Stomach (tissue), 9 donors: ENCODE data around the gene NFE2L3. TPM values are rescaled to one million over a fixed set of nuclear protein-coding genes. Genes with fewer than 3 reads are reported as not detected.

Source experiments
- DNase-seq, 2 donors: peaks; one replicate each; pipeline versions ENCODE4 v3.0.0 to v3.0.0-alpha.2; 2013 to 2019
- H3K27ac ChIP-seq, 5 donors: fragments of 200-600 bp in 4 of 5; sonication (generic) in 4 of 5; one replicate each; pipeline ENCODE4 v1.5.1; 2013 to 2019; ENCODE audit warnings: mild to moderate bottlenecking in 1 of 5, moderate library complexity in 1 of 5
- H3K27me3 ChIP-seq, 3 donors: fragments of 200-600 bp; sonication (generic); one replicate each; pipeline ENCODE4 v1.5.1; 2017 to 2019; ENCODE audit warnings: mixed run types in 1 of 3
- H3K36me3 ChIP-seq, 4 donors: fragments of 200-600 bp; sonication (generic); 1 replicate in 3 of 4; 2 replicates in 1 of 4; pipeline ENCODE4 v1.5.1; 2016 to 2019
- H3K4me1 ChIP-seq, 4 donors: fragments of 200-600 bp; sonication (generic); one replicate each; pipeline ENCODE4 v1.5.1; 2016 to 2019
- H3K4me3 ChIP-seq, 4 donors: fragments of 200-600 bp; sonication (generic) in 3 of 4; one replicate each; pipeline ENCODE4 v1.5.1; 2016 to 2019; ENCODE audit warnings: mild to moderate bottlenecking in 1 of 4
- H3K9me3 ChIP-seq, 4 donors: fragments of 200-600 bp; sonication (generic); one replicate each; pipeline ENCODE4 v1.5.1; 2016 to 2019
- EP300 ChIP-seq: sonication (generic); formaldehyde crosslinking; IDR thresholded peaks from one replicate; pipeline ENCODE4 v1.6.1; 2017; ENCODE audit warnings: antibody characterized with exemption
- POLR2A ChIP-seq, 4 donors: fragments of 450-650 bp; IDR thresholded peaks; one replicate each; pipeline ENCODE4 v1.6.1; 2016; ENCODE audit warnings: antibody characterized with exemption in 4 of 4, control low read depth in 2 of 4, mild to moderate bottlenecking in 1 of 4, moderate library complexity in 1 of 4
- POLR2AphosphoS5 ChIP-seq, 3 donors: sonication (generic); formaldehyde crosslinking; IDR thresholded peaks; one replicate each; pipeline ENCODE4 v1.6.1; 2016; ENCODE audit warnings: antibody characterized with exemption in 3 of 3
- WGBS, 5 donors: extraction: QIAGEN DNeasy Blood & Tissue Kit in 3 of 5; methylation state at CpG; one replicate each; pipeline versions ENCODE4 v1.1.5 to v1.1.7; 2013 to 2018; 5-methylcytosine and 5-hydroxymethylcytosine counted together
- intact Hi-C: fragments of 100-400 bp; cut with DNase I; formaldehyde crosslinking; loops from one replicate; pipeline ENCODE4 v1.15.1; 2023; ENCODE audit warnings: low total_unique reads
- polyA plus RNA-seq, 3 donors: library from polyadenylated mRNA; stranded (reverse); fragments of 200-250 nt; gene quantifications; one replicate each; pipeline ENCODE4 v1.2.3, GENCODE V29; 2013
- total RNA-seq, 5 donors: library from RNA; depleted of rRNA; stranded (reverse); fragments of >200 nt; gene quantifications; one replicate each; pipeline versions ENCODE4 v1.1.0 to v1.2.3, GENCODE V29; 2014 to 2016
- TF ChIP-seq, protein P1 (sequence below), 7 experiments: fragments of 450-650 bp in 4 of 7; fragments of 200-600 bp in 3 of 7; sonication (generic) in 3 of 7; IDR thresholded peaks; one replicate each; pipeline ENCODE4 v1.5.1; 2016 to 2019; ENCODE audit warnings: antibody characterized with exemption in 7 of 7, control low read depth in 2 of 7, mild to moderate bottlenecking in 1 of 7
- donor health status: healthy with polysubstance abuse.
- donor health status: Bipolar disorder and iron deficiency.
- donor health status: healthy.

The NFE2L3 gene
- total and polyA plus RNA-seq, 8 donors: 1.4 to 7.7 (median 4.9) TPM; not detected in 1

DNA sequence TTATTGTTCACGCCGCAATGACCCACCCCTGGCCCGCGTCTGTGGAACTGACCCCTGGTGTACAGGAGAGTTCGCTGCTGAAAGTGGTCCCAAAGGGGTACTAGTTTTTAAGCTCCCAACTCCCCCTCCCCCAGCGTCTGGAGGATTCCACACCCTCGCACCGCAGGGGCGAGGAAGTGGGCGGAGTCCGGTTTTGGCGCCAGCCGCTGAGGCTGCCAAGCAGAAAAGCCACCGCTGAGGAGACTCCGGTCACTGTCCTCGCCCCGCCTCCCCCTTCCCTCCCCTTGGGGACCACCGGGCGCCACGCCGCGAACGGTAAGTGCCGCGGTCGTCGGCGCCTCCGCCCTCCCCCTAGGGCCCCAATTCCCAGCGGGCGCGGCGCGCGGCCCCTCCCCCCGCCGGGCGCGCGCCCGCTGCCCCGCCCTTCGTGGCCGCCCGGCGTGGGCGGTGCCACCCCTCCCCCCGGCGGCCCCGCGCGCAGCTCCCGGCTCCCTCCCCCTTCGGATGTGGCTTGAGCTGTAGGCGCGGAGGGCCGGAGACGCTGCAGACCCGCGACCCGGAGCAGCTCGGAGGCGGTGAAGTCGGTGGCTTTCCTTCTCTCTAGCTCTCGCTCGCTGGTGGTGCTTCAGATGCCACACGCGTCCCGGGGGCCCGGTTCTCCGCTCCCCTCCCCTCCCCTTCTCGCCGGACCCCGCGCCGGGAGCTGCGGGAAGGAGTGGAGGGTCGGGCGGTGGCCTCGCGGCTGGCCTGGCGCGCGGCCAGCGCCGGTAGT lies 49.4 kb downstream of the NFE2L3 start, which contains the start of gene CBX3:
CBX3 (plus strand) TSS at position 499 of the 772 bp plus-strand sequence. CDS start 1,254 bp downstream, outside the sequence.
- 0 to 10% (median 2%) methylated on average over 15 to 86 of the region's 86 CpGs for WGBS, 5 donors
- intact Hi-C loops: no loop called here
- TF ChIP-seq, protein P1, sequence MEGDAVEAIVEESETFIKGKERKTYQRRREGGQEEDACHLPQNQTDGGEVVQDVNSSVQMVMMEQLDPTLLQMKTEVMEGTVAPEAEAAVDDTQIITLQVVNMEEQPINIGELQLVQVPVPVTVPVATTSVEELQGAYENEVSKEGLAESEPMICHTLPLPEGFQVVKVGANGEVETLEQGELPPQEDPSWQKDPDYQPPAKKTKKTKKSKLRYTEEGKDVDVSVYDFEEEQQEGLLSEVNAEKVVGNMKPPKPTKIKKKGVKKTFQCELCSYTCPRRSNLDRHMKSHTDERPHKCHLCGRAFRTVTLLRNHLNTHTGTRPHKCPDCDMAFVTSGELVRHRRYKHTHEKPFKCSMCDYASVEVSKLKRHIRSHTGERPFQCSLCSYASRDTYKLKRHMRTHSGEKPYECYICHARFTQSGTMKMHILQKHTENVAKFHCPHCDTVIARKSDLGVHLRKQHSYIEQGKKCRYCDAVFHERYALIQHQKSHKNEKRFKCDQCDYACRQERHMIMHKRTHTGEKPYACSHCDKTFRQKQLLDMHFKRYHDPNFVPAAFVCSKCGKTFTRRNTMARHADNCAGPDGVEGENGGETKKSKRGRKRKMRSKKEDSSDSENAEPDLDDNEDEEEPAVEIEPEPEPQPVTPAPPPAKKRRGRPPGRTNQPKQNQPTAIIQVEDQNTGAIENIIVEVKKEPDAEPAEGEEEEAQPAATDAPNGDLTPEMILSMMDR (IDR thresholded peaks at IDR 0.05): no peak
- TF ChIP-seq EP300: no peak
- peak; percentile 61 to 92 (median 89) for TF ChIP-seq POLR2AphosphoS5 (IDR thresholded peaks at IDR 0.05)
- peak in 1 of 4 donors; percentile 33 for TF ChIP-seq POLR2A (IDR thresholded peaks at IDR 0.05)

DNA sequence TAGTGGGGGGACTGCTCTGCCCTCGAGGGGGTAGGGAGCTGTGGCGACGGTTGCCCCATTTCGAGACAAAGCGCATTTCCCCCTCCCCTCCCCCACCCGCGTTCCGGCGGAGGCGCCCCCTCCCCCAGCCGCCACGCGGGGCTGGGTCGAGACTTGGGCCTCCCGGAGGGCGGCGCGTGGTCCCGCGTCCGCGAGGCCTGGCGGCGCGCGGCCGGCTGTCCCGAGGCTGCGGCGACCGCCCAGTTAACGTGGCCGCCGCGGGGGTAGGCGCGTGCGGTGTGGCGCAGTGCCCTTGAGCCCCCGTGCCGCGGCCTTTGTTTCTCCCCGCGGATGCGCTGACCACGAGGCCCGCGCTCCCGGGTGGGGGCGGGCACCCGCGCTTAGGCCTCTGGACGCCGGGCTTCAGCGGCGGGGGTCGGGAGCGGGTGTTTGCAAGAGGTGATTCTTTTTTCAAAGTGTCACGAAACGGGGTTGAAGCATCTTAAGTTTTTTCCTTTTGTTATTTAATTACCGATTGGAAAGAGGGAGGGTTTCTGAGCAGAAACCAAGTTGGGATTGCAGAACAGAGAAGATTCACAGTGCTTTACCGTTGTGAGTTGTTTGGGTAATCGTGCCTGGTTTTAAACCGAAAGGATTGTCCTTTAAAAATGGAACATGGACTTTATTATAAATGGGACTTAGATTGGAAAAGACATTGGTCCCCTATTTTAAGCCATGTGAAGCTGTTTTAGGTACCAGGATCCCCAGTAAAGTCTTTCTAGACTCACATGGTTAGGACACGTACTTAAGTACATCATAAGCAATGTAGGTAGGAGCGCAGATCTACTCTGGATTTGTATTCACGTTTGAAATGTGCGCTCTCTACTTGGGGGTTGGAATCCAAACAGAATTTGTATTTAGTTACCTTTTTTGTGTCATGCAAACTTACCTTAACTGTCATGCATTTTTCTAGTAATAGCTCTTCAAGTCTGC lies 50.3 kb downstream of the NFE2L3 start:
- Histone ChIP-seq H3K27me3 (no peaks in the 10 kb centered on the region), H3K27ac (peak overlapping the region; percentile 98 to 100 (median 100)), H3K9me3 (no peaks in the 10 kb centered on the region), H3K4me3 (peak overlapping the region; percentile 92 to 96 (median 94)), H3K4me1 (peaks cover 23 to 47% (median 39%) of the 10 kb centered on the region in 4 donors), H3K36me3 (peaks cover 15 to 30% (median 21%) of the 10 kb centered on the region in 4 donors)
- WGBS, 5 donors: 0 to 1% (median 0%) methylated on average over 18 to 66 of the region's 68 CpGs
- no peak for TF ChIP-seq POLR2A (IDR thresholded peaks at IDR 0.05)
- TF ChIP-seq EP300: no peak
- no peak for TF ChIP-seq POLR2AphosphoS5 (IDR thresholded peaks at IDR 0.05)
- TF ChIP-seq, protein P1 (IDR thresholded peaks at IDR 0.05): no peak
- peak; percentile 38 to 84 for DNase-seq
- intact Hi-C loops: no loop called here

More for the DNA sequence above, 49.4 kb downstream of the NFE2L3 start, which contains the start of gene CBX3:
- peak within 1 kb of the TSS; percentile 98 to 100 (median 100) for H3K27ac ChIP-seq
- peak within 1 kb of the TSS; percentile 92 to 96 (median 94) for H3K4me3 ChIP-seq
- H3K9me3 ChIP-seq: no peaks in the 10 kb centered on the region
- H3K27me3 ChIP-seq: no peaks in the 10 kb centered on the region
- peak; percentile 85 to 96 for DNase-seq
- H3K4me1 ChIP-seq: peaks cover 32 to 56% (median 48%) of the 10 kb centered on the region in 4 donors
- peaks cover 15 to 30% (median 21%) of the 10 kb centered on the region in 4 donors for H3K36me3 ChIP-seq

DNA sequence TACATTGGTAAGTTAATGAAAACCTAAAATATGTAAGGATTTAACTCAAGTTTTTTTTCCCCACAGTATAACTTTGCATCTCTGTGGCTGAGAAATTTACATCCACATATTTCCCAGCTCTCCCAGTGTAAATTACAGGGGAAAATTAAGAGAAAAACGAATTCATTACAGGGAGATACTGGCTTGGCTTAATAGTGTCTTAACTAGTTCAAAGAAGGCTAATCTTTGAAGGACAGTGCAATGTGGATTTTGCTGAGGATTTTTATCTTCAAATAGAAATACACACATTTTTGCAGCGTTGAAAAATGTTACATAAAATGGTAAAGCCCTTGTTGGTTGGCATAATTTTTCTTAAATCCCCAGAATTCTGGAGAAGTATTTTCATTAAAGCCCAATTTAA lies 51.0 kb downstream of the NFE2L3 start:
- WGBS, 5 donors: 2 to 10% (median 5%) methylated on average over 2 of the region's 2 CpGs
- peak overlapping the region in 4 of 5 donors; percentile 98 to 100 (median 100) for H3K27ac ChIP-seq
- peaks cover 18 to 32% (median 25%) of the 10 kb centered on the region in 4 donors for H3K36me3 ChIP-seq
- TF ChIP-seq POLR2AphosphoS5 (IDR thresholded peaks at IDR 0.05): no peak
- TF ChIP-seq POLR2A (IDR thresholded peaks at IDR 0.05): no peak
- TF ChIP-seq EP300: no peak
- TF ChIP-seq, protein P1 (IDR thresholded peaks at IDR 0.05): no peak
- no peaks in the 10 kb centered on the region for H3K9me3 ChIP-seq
- no peaks in the 10 kb centered on the region for H3K27me3 ChIP-seq
- DNase-seq: no peak
- intact Hi-C loops: no loop called here
- peak overlapping the region; percentile 92 to 96 (median 94) for H3K4me3 ChIP-seq
- H3K4me1 ChIP-seq: peaks cover 19 to 40% (median 35%) of the 10 kb centered on the region in 4 donors

DNA sequence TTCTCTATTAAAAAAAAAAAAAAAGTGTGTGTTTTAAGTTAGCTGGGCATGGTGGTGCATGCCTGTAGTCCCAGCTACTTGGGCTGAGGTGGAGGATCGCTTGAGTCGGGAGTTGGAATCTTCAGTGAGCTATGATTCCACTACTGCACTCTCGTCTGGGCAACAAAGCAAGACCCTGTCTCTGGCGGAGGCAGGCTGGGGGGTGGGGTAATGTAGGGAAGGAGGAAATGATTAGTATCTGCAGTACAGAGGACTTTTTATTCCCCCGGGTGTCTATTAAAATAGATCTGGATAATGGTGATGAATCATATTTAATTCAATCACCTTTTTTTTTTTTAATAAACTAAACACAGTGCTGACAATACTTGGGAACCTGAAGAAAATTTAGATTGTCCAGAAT lies 56.0 kb downstream of the NFE2L3 start:
- WGBS, 5 donors: 66 to 82% (median 77%) methylated on average over 5 of the region's 5 CpGs
- no peak for DNase-seq

More for the DNA sequence above, 56.0 kb downstream of the NFE2L3 start:
- no peak overlapping the region for H3K4me3 ChIP-seq
- H3K4me1 ChIP-seq: peaks cover 19 to 39% (median 28%) of the 10 kb centered on the region in 4 donors
- intact Hi-C loops: no loop called here
- no peak for TF ChIP-seq EP300
- TF ChIP-seq POLR2AphosphoS5 (IDR thresholded peaks at IDR 0.05): no peak
- TF ChIP-seq, protein P1 (IDR thresholded peaks at IDR 0.05): no peak
- TF ChIP-seq POLR2A (IDR thresholded peaks at IDR 0.05): no peak
- peaks cover 41 to 80% (median 74%) of the 10 kb centered on the region in 4 donors for H3K36me3 ChIP-seq
- H3K9me3 ChIP-seq: no peaks in the 10 kb centered on the region
- H3K27ac ChIP-seq: no peak overlapping the region
- no peaks in the 10 kb centered on the region for H3K27me3 ChIP-seq
